GM19238 (cell line): ENCODE measurements around the gene GAL3ST2.
"Not testable (repeated sequence)": the region's sequence is repeated elsewhere in the genome, so short reads cannot be mapped to it uniquely, and the experiment has no call there.

Experiments used
- DNase-seq: peaks from one replicate; pipeline ENCODE4 v3.0.0; 2011; ENCODE audit warnings: low spot score; ENCODE audit not compliant: insufficient read length

GAL3ST2 gene

GRCh38 chr2:241767464-241768250 lies 9.0 kb upstream of the GAL3ST2 start:
- peak; percentile 1 for DNase-seq

GRCh38 chr2:241768251-241768711 lies 8.3 kb upstream of the GAL3ST2 start:
- DNase-seq, result peak; percentile 0

GRCh38 chr2:241768850-241769249 lies 7.8 kb upstream of the GAL3ST2 start:
- DNase-seq, result peak; percentile 0

DNA sequence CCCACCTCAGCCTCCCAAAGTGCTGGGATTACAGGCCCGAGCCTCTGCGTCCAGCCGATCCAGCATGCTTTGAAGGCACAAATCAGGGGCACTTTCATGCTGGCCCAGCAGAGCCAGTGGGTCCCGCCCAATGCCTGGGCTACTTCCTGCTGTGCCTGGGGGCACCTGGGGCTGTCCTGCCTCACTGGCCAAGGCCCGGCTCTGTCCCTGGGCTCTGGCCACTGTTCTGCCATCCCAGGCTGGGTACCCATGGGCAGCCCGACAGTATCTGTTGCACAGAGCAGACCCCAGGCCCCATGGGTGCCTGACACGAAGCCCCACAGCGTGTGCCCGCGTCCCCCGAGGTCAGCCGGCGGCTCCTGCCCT lies 6.8 kb upstream of the GAL3ST2 start:
- no peak for DNase-seq

- peak; percentile 4 for DNase-seq
Measured at GRCh38 chr2:241770185-241770935, 6.3 kb upstream of the GAL3ST2 start.

GRCh38 chr2:241770936-241771285 lies 5.7 kb upstream of the GAL3ST2 start:
- no peak for DNase-seq

DNA sequence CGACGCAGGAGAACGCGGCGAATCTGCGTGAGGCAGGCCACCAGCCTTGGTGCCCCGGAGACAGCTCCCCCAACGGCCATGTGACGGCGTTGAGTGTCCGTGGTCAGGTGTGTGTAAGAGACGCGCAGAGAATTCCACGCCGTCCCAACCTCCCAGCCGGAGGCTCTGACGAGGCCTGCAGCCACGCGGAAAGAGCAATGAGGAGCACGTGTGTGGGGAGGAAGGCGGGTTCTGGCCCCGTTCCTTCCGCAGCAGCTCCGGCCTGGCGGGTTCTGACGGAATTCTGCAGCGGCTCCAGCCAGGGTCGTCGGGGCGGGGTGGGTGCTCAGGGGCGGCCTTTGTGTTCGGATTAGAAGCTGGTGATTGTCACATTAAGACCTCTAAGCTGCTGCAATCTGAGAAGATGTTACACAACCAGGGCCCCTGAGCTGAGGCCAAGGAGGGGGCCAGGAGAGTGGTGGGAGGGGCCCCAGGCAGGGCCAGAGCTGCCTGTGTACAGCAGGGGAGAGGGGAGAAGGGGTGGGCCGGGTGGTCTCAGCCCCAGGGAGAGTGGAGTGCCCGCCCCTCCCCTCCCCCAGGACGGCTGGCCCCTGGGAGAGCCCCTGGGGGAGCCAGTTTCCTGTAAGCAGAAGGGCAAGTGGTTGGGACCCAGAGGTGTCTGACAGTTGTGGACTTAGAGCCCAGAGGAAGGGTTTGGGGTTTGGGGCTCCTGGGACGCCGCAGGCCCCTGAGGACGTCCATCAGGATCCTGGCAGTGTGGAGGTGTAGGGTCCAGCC lies 5.1 kb upstream of the GAL3ST2 start:
- DNase-seq, result peak; percentile 18

- no peak for DNase-seq
Measured at GRCh38 chr2:241772063-241772499, 4.5 kb upstream of the GAL3ST2 start.

DNA sequence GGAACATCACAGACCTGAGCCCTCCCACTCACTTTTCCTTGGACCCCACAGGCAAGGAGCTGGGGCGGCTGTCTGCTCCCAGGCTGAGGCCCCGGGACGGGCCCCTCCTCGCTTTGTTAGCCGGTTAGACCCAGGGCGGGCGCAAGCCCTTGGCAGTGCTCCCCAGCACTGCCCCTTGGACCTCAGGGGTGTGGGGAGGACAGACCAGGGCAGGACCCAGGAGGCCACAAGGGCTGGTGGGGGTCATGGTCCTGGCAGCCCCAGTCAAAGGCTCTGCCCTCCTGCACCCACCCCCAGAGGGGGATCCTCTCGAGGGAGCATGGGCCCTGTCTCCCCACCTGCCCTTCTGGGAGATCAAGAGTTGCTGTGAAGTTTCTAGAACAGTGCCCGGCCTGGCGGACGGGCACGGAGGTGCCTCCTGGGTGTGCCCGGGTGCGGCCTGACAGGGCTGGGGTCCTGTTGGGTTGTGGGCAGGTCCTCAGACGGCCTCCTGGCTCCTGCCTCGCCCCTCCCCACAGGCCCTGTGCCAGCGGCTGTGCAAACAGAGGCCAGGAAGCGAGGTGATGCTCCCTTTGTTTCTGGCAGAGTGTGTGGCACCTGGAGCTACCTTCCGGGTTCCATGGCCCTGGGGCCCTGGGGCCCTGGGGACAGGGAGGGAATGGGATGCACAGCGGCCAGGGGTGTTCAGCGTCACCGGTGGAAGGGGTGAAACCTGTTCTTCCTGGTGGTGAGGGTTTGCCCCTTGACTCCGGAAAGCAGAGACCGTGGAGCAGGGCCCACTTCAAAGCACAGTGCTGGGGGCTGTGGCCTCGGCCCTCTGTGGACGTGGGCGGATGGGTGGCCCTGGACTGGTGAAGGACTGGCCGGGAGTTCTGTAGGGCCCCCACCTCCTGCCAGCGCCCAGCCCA lies 2.9 kb upstream of the GAL3ST2 start:
- DNase-seq, result peak; percentile 2

DNA sequence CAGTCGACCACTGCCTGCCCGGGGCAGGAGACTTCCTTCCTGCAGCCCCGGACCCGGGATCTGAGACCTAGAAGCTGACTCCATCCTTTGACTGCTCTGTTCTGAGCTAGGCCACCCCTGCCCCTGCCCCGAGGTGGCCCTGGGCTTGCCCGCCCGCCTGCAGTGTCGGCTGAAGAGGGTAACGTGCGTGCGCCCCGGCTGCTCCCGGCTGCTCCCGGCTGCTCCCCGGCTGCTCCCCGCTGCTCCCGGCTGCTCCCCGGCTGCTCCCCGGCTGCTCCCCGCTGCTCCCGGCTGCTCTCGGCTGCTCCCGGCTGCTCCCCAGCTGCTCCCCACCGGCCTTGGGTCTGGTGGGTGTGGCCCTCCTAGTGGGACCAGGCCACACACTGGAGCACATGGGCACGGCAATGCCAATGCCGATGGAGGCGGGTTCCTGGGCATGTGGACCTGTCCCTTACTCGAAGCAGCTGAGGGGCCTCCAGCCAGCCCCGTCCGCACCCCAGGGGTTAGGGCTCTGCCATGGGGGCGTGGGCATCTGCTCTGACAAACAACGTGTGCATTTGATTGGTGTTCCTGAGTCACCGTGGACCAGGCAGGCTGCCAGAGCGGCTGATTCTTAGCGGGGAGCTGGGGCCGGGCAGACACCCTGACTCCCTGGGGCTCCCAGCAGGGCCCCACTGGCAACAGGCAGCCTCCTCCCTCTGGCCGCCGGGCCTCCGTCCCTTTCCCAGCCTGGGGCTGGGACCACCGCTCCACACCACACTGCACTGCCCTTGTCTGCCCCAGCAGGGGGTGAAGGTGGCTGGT lies 2.0 kb upstream of the GAL3ST2 start:
- DNase-seq, result no peak

GRCh38 chr2:241775223-241776177 lies 1.1 kb upstream of the GAL3ST2 start:
- no peak for DNase-seq

DNA sequence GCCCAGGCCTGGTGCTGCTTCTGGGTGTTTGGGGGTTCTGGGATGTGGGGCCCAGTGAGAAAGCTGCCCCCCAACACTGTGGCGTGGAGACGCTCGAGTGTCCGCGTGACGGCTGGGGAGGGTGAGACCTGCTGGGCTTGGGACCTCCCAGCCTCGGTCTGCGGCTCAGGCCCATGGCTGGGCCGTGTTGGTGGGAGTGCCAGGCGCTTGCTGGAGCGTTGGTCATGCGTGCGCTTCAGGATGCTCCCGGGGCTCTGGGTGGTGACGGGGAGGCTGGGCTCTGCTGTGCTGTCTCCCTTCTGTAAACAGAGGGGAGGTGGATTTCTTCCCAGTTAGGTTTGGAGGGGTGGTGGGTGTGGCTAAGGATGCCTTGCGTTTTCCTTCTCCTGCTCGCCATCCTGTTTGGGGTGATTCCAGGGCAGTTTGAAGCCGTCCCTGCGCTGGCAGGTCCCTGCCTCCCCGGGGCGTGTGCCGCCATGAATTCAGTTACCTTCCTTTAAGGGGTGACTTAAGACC lies 606 bp downstream of the GAL3ST2 start:
- DNase-seq, result no peak

- no peak for DNase-seq
Measured at GRCh38 chr2:241777686-241778627, 1.3 kb downstream of the GAL3ST2 start.

DNA sequence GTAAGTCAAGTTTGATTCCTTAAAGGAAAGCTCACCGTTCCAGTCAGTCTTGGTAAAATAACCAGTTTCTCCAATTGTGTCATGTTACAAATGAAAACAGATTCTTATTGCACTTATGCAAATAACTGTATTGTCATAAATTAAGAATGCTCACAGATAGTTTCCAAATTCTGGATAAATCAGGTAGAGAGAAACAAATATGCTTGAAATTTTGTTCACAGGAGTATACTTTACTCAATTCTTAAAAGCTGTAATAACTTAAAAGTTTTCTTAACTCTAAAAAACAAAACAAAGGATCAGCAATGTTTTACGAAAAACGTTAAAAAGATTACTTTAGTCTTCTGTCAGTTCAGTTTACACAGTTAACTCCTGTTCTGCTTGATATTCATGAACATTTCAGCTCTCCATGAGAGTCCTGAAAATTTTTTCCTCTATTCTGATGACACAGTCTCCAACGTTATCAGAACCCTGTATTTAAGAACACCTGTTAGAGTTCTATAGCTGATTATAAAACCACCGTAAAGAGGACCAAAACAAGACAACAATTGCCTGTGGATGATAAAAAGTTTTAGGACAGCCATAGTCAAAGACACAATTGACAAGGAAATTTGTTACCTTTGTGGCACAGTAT lies 4.4 kb downstream of the GAL3ST2 start:
- no peak for DNase-seq

DNA sequence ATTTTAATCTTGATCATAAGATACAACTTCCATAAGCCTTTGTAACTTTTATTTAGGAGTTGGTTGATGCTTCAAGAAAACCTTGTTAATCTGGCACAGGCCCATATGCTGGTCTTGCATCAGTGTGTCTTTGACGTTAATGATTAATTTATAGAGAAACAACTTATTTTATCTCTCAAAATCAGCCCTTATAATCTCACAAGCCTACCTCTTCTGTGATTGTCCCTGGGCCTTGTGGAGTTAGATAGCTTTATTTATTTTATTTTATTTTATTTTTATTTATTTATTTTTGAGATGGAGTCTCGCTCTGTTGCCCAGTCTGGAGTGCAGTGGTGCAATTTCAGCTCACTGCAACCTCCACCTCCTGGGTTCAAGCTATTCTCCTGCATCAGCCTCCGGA lies 5.4 kb downstream of the GAL3ST2 start:
- not testable (repeated sequence) for DNase-seq

GRCh38 chr2:241788135-241788534 lies 11.5 kb downstream of the GAL3ST2 start:
- no peak for DNase-seq

DNA sequence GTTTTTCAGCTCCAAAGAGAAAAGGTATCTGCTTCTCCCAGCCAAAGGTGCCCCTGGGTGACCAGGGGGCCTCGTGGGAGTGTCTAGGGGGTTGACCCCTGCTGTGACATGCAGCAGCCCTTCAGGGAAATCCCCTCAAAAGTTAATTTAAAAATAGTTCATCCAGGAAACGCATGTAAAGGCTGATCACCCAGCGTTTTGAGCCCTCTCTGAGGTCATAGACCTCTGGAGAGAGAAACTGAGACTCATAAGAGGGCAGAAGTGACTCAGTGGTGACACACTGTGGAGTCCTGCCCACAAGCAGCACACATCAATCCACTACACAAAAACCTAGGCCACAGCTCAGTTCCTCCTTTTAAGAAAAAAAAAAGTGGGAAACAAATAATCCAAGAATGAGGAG lies 11.9 kb downstream of the GAL3ST2 start:
- DNase-seq, result no peak
